Lung (tissue), 12 donors: ENCODE results near the gene MYG1. TPM values are rescaled to one million over a fixed set of nuclear protein-coding genes. Genes with fewer than 3 reads are reported as not detected.

Experiments used
- ATAC-seq: fragments of 200-7000 bp; cut with Tn5 transposase; one replicate; pipeline ENCODE4 v1.9.1; 2020; ENCODE audit warnings: moderate number of reproducible peaks; ENCODE audit not compliant: insufficient read depth, low FRiP score
- DNase-seq, 3 donors: peaks; one replicate each; pipeline ENCODE4 v3.0.0-alpha.2; 2013 to 2017
- H3K27ac ChIP-seq, 2 donors: one replicate each; pipeline ENCODE4 v1.5.1; 2013; ENCODE audit warnings: mild to moderate bottlenecking in 2 of 2, moderate library complexity in 2 of 2, control low read depth in 1 of 2, inconsistent platforms in 1 of 2, low read depth in 1 of 2, low read length in 1 of 2
- H3K27me3 ChIP-seq, 3 donors: one replicate each; pipeline ENCODE4 v1.5.1; 2013; ENCODE audit warnings: low read length in 2 of 3; ENCODE audit not compliant: control insufficient read depth in 3 of 3, insufficient read depth in 3 of 3
- H3K36me3 ChIP-seq, 4 donors: one replicate each; pipeline ENCODE4 v1.5.1; 2013; ENCODE audit warnings: low read length in 4 of 4, mild to moderate bottlenecking in 1 of 4, moderate library complexity in 1 of 4; ENCODE audit not compliant: control insufficient read depth in 4 of 4, insufficient read depth in 4 of 4
- H3K4me1 ChIP-seq, 5 donors: one replicate each; pipeline ENCODE4 v1.5.1; 2013; ENCODE audit warnings: low read length in 5 of 5, mild to moderate bottlenecking in 2 of 5, moderate library complexity in 1 of 5; ENCODE audit not compliant: control insufficient read depth in 5 of 5, insufficient read depth in 5 of 5
- H3K4me3 ChIP-seq: one replicate; pipeline ENCODE4 v1.5.1; 2013; ENCODE audit warnings: mild to moderate bottlenecking, control low read depth, moderate library complexity
- H3K9ac ChIP-seq, 2 donors: one replicate each; pipeline ENCODE4 v1.5.1; 2013; ENCODE audit warnings: low read length in 2 of 2, control low read depth in 1 of 2; ENCODE audit not compliant: insufficient read depth in 1 of 2
- H3K9me3 ChIP-seq, 4 donors: one replicate each; pipeline ENCODE4 v1.5.1; 2013; ENCODE audit warnings: low read length in 3 of 4, mild to moderate bottlenecking in 1 of 4, moderate library complexity in 1 of 4; ENCODE audit not compliant: control insufficient read depth in 4 of 4, insufficient read depth in 3 of 4
- WGBS, 2 donors: extraction: QIAGEN DNeasy Blood & Tissue Kit; methylation state at CpG; one replicate each; pipeline ENCODE4 v1.1.7; 2013; 5-methylcytosine and 5-hydroxymethylcytosine counted together
- polyA plus RNA-seq, 2 donors: library from polyadenylated mRNA; stranded (reverse); fragments of 200-250 nt; gene quantifications; one replicate each; pipeline ENCODE4 v1.2.1, GENCODE V29; 2013
- total RNA-seq, 2 donors: library from RNA; depleted of rRNA in 1 of 2; stranded (reverse); fragments of >200 nt in 1 of 2; gene quantifications; one replicate each; pipeline ENCODE4 v1.2.1, GENCODE V29; 2014 to 2021
- TF ChIP-seq, protein P1 (sequence below): IDR thresholded peaks from 2 replicates; pipeline ENCODE4 v1.5.1; 2012; ENCODE audit warnings: mild to moderate bottlenecking; ENCODE audit errors: control extremely low read depth, extremely low read depth
- donor health status: control.
- donor health status: control.
- donor health status: Bipolar disorder and iron deficiency.
- donor health status: healthy.
- donor health status: DM: yes; HTN: yes; CAD: no.

The MYG1 gene
- total and polyA plus RNA-seq, 4 donors, result 22.1 to 88.9 (median 59.8) TPM

GRCh38 chr12:53298164-53298563, 1.3 kb upstream of the MYG1 start:
- no peak for ATAC-seq
- no peak overlapping the region for H3K27ac ChIP-seq
- H3K4me1 ChIP-seq, result peaks cover 5 to 31% (median 10%) of the 10 kb centered on the region in 5 donors
- peaks cover 2 to 34% (median 12%) of the 10 kb centered on the region in 4 donors for H3K36me3 ChIP-seq
- no peaks in the 10 kb centered on the region for H3K27me3 ChIP-seq
- H3K4me3 ChIP-seq, result no peak overlapping the region
- no peaks in the 10 kb centered on the region for H3K9me3 ChIP-seq
- no peak for DNase-seq
- 11 to 24% methylated on average over 5 of the region's 5 CpGs for WGBS, 2 donors
- TF ChIP-seq, protein P1, sequence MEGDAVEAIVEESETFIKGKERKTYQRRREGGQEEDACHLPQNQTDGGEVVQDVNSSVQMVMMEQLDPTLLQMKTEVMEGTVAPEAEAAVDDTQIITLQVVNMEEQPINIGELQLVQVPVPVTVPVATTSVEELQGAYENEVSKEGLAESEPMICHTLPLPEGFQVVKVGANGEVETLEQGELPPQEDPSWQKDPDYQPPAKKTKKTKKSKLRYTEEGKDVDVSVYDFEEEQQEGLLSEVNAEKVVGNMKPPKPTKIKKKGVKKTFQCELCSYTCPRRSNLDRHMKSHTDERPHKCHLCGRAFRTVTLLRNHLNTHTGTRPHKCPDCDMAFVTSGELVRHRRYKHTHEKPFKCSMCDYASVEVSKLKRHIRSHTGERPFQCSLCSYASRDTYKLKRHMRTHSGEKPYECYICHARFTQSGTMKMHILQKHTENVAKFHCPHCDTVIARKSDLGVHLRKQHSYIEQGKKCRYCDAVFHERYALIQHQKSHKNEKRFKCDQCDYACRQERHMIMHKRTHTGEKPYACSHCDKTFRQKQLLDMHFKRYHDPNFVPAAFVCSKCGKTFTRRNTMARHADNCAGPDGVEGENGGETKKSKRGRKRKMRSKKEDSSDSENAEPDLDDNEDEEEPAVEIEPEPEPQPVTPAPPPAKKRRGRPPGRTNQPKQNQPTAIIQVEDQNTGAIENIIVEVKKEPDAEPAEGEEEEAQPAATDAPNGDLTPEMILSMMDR, result no peak
- H3K9ac ChIP-seq, result no peak overlapping the region

- 37 to 61% methylated on average over 5 of the region's 5 CpGs for WGBS, 2 donors
- Histone ChIP-seq H3K27me3 (no peaks in the 10 kb centered on the region), H3K4me1 (peaks cover 5 to 31% (median 10%) of the 10 kb centered on the region in 5 donors), H3K36me3 (peaks cover 2 to 30% (median 12%) of the 10 kb centered on the region in 4 donors), H3K27ac (peak overlapping the region; percentile 21 to 66), H3K9ac (no peak overlapping the region), H3K9me3 (no peaks in the 10 kb centered on the region), H3K4me3 (no peak overlapping the region)
- ATAC-seq, result no peak
- TF ChIP-seq, protein P1, result no peak
- peak in 1 of 3 donors; percentile 35 for DNase-seq
These were observed 418 bp upstream of the MYG1 start for GRCh38 chr12:53299101-53299453.

DNA sequence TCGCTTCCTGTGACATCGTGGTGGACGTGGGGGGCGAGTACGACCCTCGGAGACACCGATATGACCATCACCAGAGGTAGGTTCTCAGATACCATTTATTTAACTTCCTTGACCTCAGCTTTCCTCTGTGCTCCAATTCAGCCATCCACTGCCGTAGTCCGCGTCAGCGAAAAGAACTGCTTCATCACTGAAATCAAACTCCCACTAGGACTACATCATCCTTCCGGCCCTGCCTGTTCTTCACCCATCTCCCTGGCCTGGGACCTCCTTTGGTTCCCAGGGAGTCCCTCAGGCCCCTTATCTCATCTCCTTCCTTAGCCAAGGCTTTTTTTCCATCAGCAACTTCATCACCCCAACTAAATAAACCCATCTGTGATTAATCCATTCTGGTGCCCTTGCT, 692 bp downstream of the MYG1 start:
- 3% methylated on average over 12 of the region's 12 CpGs for WGBS, 2 donors

More for the DNA sequence above, 692 bp downstream of the MYG1 start:
- Histone ChIP-seq H3K36me3 (peaks cover 2 to 32% (median 12%) of the 10 kb centered on the region in 4 donors), H3K4me1 (peaks cover 5 to 24% (median 10%) of the 10 kb centered on the region in 5 donors), H3K27me3 (no peaks in the 10 kb centered on the region), H3K9ac (peak overlapping the region; percentile 51 to 81), H3K4me3 (peak overlapping the region; percentile 62), H3K9me3 (no peaks in the 10 kb centered on the region), H3K27ac (peak overlapping the region; percentile 21 to 65)
- TF ChIP-seq, protein P1, result no peak
- DNase-seq (no peak), ATAC-seq (no peak)
